IPS-20b (cell line): ENCODE results near the gene RARS2.
A peak's percentile ranks its signal among the peaks of the same experiment; 100 is the strongest.
"Not testable (repeated sequence)": the region's sequence is repeated elsewhere in the genome, so short reads cannot be mapped to it uniquely, and the experiment has no call there.

ENCODE experiments used
- H3K27ac ChIP-seq: one replicate; pipeline ENCODE4 v1.5.1; 2013; ENCODE audit warnings: low read length
- H3K27me3 ChIP-seq: 2 replicates; pipeline ENCODE4 v1.6.1; 2013; ENCODE audit warnings: mild to moderate bottlenecking, low read length, inconsistent platforms; ENCODE audit not compliant: insufficient read depth
- H3K36me3 ChIP-seq: 2 replicates; pipeline ENCODE4 v1.6.1; 2013; ENCODE audit warnings: low read depth, mild to moderate bottlenecking, inconsistent platforms, low read length, moderate library complexity; ENCODE audit not compliant: insufficient read depth
- H3K4me1 ChIP-seq: 2 replicates; pipeline ENCODE4 v1.6.1; 2013; ENCODE audit warnings: mild to moderate bottlenecking, control low read depth, inconsistent platforms, low read length, moderate library complexity; ENCODE audit not compliant: insufficient read depth
- H3K4me3 ChIP-seq: 2 replicates; pipeline ENCODE4 v1.5.1; 2013; ENCODE audit warnings: mild to moderate bottlenecking, low read length, inconsistent platforms
- H3K9ac ChIP-seq: 2 replicates; pipeline ENCODE4 v1.6.1; 2013; ENCODE audit warnings: low read depth, mild to moderate bottlenecking, inconsistent platforms, low read length, moderate library complexity
- H3K9me3 ChIP-seq: 2 replicates; pipeline ENCODE4 v1.6.1; 2013; ENCODE audit warnings: mild to moderate bottlenecking, low read depth, low read length, inconsistent platforms; ENCODE audit not compliant: insufficient read depth

RARS2 gene

GRCh38 chr6:87489326-87489725 lies 100.5 kb downstream of the RARS2 start:
- H3K27me3 ChIP-seq, H3K27ac ChIP-seq, H3K4me1 ChIP-seq, H3K36me3 ChIP-seq, H3K9ac ChIP-seq, H3K9me3 ChIP-seq, H3K4me3 ChIP-seq: not testable (repeated sequence)

GRCh38 chr6:87487555-87487954 lies 102.2 kb downstream of the RARS2 start:
- Histone ChIP-seq H3K9me3 (0 out of 2 replicates have a peak, but pooled peaks cover 3% of the 10 kb centered on the region), H3K4me1 (0 out of 2 replicates have a peak, but pooled peaks cover 4% of the 10 kb centered on the region), H3K9ac (no peak overlapping the region), H3K27me3 (no peaks in the 10 kb centered on the region), H3K4me3 (no peak overlapping the region), H3K36me3 (no peaks in the 10 kb centered on the region), H3K27ac (no peak overlapping the region)

GRCh38 chr6:87484491-87484890 lies 105.3 kb downstream of the RARS2 start:
- Histone ChIP-seq H3K27me3 (no peaks in the 10 kb centered on the region), H3K4me1 (0 out of 2 replicates have a peak, but pooled peaks cover 4% of the 10 kb centered on the region), H3K36me3 (no peaks in the 10 kb centered on the region), H3K9me3 (0 out of 2 replicates have a peak, but pooled peaks cover 3% of the 10 kb centered on the region), H3K4me3 (no peak overlapping the region), H3K9ac (no peak overlapping the region), H3K27ac (no peak overlapping the region)

- Histone ChIP-seq H3K4me3 (no peak overlapping the region), H3K4me1 (0 out of 2 replicates have a peak, but pooled peaks cover 4% of the 10 kb centered on the region), H3K9ac (no peak overlapping the region), H3K27me3 (no peaks in the 10 kb centered on the region), H3K27ac (no peak overlapping the region), H3K36me3 (no peaks in the 10 kb centered on the region), H3K9me3 (0 out of 2 replicates have a peak, but pooled peaks cover 3% of the 10 kb centered on the region)
Measured at GRCh38 chr6:87483929-87484328, 105.9 kb downstream of the RARS2 start.

GRCh38 chr6:87482366-87482765 lies 107.4 kb downstream of the RARS2 start:
- 0 out of 2 replicates have a peak, but pooled peaks cover 3% of the 10 kb centered on the region for H3K9me3 ChIP-seq
- no peaks in the 10 kb centered on the region for H3K27me3 ChIP-seq
- no peak overlapping the region for H3K4me3 ChIP-seq
- H3K4me1 ChIP-seq, result 0 out of 2 replicates have a peak, but pooled peaks cover 2% of the 10 kb centered on the region
- H3K27ac ChIP-seq, result no peak overlapping the region
- no peaks in the 10 kb centered on the region for H3K36me3 ChIP-seq
- H3K9ac ChIP-seq, result no peak overlapping the region

GRCh38 chr6:87481931-87482330 lies 107.9 kb downstream of the RARS2 start:
- Histone ChIP-seq H3K36me3 (no peaks in the 10 kb centered on the region), H3K4me3 (no peak overlapping the region), H3K27me3 (no peaks in the 10 kb centered on the region), H3K9ac (no peak overlapping the region), H3K9me3 (0 out of 2 replicates have a peak, but pooled peaks cover 3% of the 10 kb centered on the region), H3K4me1 (no peaks in the 10 kb centered on the region), H3K27ac (no peak overlapping the region)

- Histone ChIP-seq H3K36me3 (no peaks in the 10 kb centered on the region), H3K27me3 (no peaks in the 10 kb centered on the region; the same call in 1 of the 2 replicates), H3K27ac (no peak overlapping the region), H3K4me1 (no peaks in the 10 kb centered on the region; the same call in 1 of the 2 replicates), H3K9ac (peak overlapping the region; percentile 83; the same call in 1 of the 2 replicates), H3K4me3 (peak overlapping the region; percentile 97), H3K9me3 (no peaks in the 10 kb centered on the region)
Measured at GRCh38 chr6:87473419-87473903, 116.3 kb downstream of the RARS2 start.

- peak within 1 kb of the TSS; percentile 97 for H3K4me3 ChIP-seq
Measured at GRCh38 chr6:87472525-87473418, 117.0 kb downstream of the RARS2 start, which contains the start of gene SLC35A1. Gene SLC35A1, plus strand, starts transcription at chr6:87472974. Its CDS starts 30 bp downstream, at chr6:87473004.

GRCh38 chr6:87465051-87465450 lies 124.7 kb downstream of the RARS2 start:
- Histone ChIP-seq H3K4me1 (no peaks in the 10 kb centered on the region), H3K9ac (no peak overlapping the region)

More at GRCh38 chr6:87472525-87473418, 117.0 kb downstream of the RARS2 start, which contains the start of gene SLC35A1:
- Histone ChIP-seq H3K27ac (no peak within 1 kb of the TSS), H3K9ac (peak within 1 kb of the TSS; percentile 83; the same call in 1 of the 2 replicates), H3K36me3 (no peaks in the 10 kb centered on the region), H3K4me1 (no peaks in the 10 kb centered on the region; the same call in 1 of the 2 replicates), H3K9me3 (no peaks in the 10 kb centered on the region), H3K27me3 (no peaks in the 10 kb centered on the region; the same call in 1 of the 2 replicates)

More at GRCh38 chr6:87465051-87465450, 124.7 kb downstream of the RARS2 start:
- Histone ChIP-seq H3K27ac (no peak overlapping the region), H3K9me3 (no peaks in the 10 kb centered on the region), H3K4me3 (no peak overlapping the region), H3K27me3 (no peaks in the 10 kb centered on the region), H3K36me3 (no peaks in the 10 kb centered on the region)
